ENCODE data around the gene RAB3GAP1. TPM values are rescaled to one million over a fixed set of nuclear protein-coding genes. Genes with fewer than 3 reads are reported as not detected.

RAB3GAP1 gene
- polyA plus RNA-seq, 1 donor (not counting 4 experiments of a cell fraction or from before 2014, with no cell fraction given): 41.6 TPM

DNA sequence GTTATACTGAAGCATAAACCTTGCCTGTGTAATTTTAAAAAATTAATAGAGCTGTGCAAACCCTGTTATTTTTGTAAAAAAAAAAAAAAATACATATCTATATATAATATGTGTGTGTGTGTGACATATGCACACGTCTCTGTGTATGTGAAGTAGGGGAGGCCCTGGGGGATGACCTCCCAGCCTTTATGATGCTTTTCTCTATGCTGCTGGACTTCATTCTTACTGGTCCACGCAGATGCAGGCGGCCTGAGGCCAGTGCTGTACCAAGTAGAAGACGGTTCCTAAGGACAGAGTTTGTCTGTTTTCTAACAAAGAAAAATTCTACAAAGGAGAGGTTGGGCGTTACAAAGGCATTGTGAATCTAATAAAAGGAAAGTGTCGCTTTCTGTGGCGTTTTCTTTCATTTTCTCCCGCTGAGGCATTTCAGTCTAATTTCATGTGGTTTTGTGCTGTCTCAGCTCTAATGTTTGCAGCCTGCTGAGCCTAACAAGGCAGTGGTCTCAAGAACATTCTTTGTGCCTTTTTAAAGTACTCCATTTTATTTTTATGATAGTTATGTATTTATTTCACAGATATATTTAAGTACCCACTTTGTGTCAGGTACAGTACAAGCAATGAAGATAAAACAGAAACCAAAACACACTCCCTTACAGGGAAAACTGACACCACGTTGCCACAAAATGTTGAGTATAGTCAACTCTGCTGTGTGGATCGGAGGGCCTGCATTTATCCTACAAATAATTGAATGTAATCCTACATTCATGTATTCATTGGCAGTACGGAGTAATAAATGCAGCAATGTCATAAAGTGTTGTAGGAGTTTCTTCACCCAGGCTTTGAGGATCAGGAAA, 118.0 kb downstream of the RAB3GAP1 start:
- H2AFZ ChIP-seq (ENCODE audit: control insufficient read depth, low read length): no peak overlapping the region
- no peaks in the 10 kb centered on the region for H3K9me1 ChIP-seq (ENCODE audit: control insufficient read depth, extremely low read depth, insufficient read depth, low read length)
- H3K9ac ChIP-seq (ENCODE audit: control insufficient read depth, extremely low read depth, insufficient read depth, low read length): no peak overlapping the region
- H3K36me3 ChIP-seq (ENCODE audit: control insufficient read depth in 2 of 2, extremely low read depth in 1 of 2, insufficient read depth in 2 of 2, low read length in 2 of 2): peaks cover 28 to 30% of the 10 kb centered on the region in 2 experiments
- no peak overlapping the region for H3K4me2 ChIP-seq (ENCODE audit: control insufficient read depth, extremely low read depth, insufficient read depth, low read depth, low read length)
- TF ChIP-seq EZH2 (IDR thresholded peaks at IDR 0.05; ENCODE audit: low read length): no peak
- TF ChIP-seq, protein P1, sequence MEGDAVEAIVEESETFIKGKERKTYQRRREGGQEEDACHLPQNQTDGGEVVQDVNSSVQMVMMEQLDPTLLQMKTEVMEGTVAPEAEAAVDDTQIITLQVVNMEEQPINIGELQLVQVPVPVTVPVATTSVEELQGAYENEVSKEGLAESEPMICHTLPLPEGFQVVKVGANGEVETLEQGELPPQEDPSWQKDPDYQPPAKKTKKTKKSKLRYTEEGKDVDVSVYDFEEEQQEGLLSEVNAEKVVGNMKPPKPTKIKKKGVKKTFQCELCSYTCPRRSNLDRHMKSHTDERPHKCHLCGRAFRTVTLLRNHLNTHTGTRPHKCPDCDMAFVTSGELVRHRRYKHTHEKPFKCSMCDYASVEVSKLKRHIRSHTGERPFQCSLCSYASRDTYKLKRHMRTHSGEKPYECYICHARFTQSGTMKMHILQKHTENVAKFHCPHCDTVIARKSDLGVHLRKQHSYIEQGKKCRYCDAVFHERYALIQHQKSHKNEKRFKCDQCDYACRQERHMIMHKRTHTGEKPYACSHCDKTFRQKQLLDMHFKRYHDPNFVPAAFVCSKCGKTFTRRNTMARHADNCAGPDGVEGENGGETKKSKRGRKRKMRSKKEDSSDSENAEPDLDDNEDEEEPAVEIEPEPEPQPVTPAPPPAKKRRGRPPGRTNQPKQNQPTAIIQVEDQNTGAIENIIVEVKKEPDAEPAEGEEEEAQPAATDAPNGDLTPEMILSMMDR (optimal IDR thresholded peaks at IDR 0.05 in 1 of 3, IDR thresholded peaks at IDR 0.05 in 1 of 3, conservative IDR thresholded peaks at IDR 0.05 in 1 of 3; ENCODE audit: extremely low read depth in 1 of 3, insufficient read depth in 2 of 3, low read length in 3 of 3): no peak
- DNase-seq (ENCODE audit: low read depth, low spot score) (no peak), FAIRE-seq (no peak)
- no peaks in the 10 kb centered on the region for H4K20me1 ChIP-seq (ENCODE audit: control insufficient read depth, extremely low read depth, insufficient read depth, low read length)
- H3K79me2 ChIP-seq (ENCODE audit: control insufficient read depth, insufficient read depth, low read length): no peaks in the 10 kb centered on the region
- dilution Hi-C loops (cut with MboI; ENCODE audit: extremely low pct_ligation_motif_present, low sequenced_read_pairs): no loop called here
- H3K4me3 ChIP-seq (ENCODE audit: control insufficient read depth in 2 of 3, extremely low read depth in 1 of 3, insufficient read depth in 2 of 3, low read depth in 1 of 3, low read length in 3 of 3): no peak overlapping the region
- H3K9me3 ChIP-seq (ENCODE audit: control insufficient read depth, low read depth, low read length): no peaks in the 10 kb centered on the region
- no peaks in the 10 kb centered on the region for H3K27me3 ChIP-seq (ENCODE audit: control insufficient read depth, extremely low read depth, insufficient read depth, low read length)
- no peaks in the 10 kb centered on the region for H3K4me1 ChIP-seq (ENCODE audit: control insufficient read depth, extremely low read depth, insufficient read depth, low read length)
- H3K27ac ChIP-seq (ENCODE audit: control insufficient read depth, insufficient read depth, low read length): no peak overlapping the region

DNA sequence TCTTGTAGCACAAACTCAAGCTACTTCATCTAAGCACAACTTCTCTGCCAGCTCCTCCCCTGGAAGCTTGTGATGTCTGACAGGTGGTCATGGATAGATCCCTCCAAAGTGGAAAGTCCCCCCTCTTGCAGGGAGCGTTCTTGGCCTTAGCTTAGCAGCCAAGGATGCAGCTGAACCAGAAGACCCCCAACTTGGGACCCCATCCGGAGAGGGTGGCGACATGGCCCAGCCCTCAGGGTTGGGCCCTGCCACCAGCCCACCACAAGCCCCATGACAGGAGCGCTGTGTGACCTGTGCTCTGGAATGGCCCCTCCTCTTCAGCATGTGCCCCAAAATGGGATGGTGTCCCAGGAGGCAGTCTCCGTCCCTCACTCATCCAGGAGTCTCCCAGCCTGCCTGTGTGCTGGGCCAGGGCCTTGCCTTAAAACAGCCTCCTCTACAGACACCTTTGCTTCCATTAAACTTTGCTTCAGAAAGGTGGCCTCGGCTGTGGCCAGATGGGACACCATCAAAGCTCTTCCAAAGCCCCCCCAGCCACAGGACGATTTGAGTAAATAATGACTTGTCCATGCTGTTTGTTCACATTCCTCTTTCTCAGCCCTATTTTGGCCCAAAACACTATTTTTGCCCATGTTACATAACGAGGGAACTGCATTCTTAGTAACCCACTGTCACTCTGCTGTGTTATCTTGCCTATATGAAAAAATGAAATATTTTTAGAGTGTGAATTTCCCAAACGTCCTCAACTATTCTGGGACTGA, 122.1 kb downstream of the RAB3GAP1 start:
- Histone ChIP-seq H2AFZ (ENCODE audit: control insufficient read depth, low read length) (no peak overlapping the region), H4K20me1 (ENCODE audit: control insufficient read depth, extremely low read depth, insufficient read depth, low read length) (no peaks in the 10 kb centered on the region), H3K4me3 (ENCODE audit: control insufficient read depth in 2 of 3, extremely low read depth in 1 of 3, insufficient read depth in 2 of 3, low read depth in 1 of 3, low read length in 3 of 3) (no peak overlapping the region), H3K9me1 (ENCODE audit: control insufficient read depth, extremely low read depth, insufficient read depth, low read length) (no peaks in the 10 kb centered on the region), H3K4me2 (ENCODE audit: control insufficient read depth, extremely low read depth, insufficient read depth, low read depth, low read length) (no peak overlapping the region), H3K27me3 (ENCODE audit: control insufficient read depth, extremely low read depth, insufficient read depth, low read length) (no peaks in the 10 kb centered on the region), H3K79me2 (ENCODE audit: control insufficient read depth, insufficient read depth, low read length) (no peaks in the 10 kb centered on the region), H3K27ac (ENCODE audit: control insufficient read depth, insufficient read depth, low read length) (no peak overlapping the region), H3K4me1 (ENCODE audit: control insufficient read depth, extremely low read depth, insufficient read depth, low read length) (no peaks in the 10 kb centered on the region), H3K36me3 (ENCODE audit: control insufficient read depth in 2 of 2, extremely low read depth in 1 of 2, insufficient read depth in 2 of 2, low read length in 2 of 2) (peaks cover 8 to 24% of the 10 kb centered on the region in 2 experiments), H3K9me3 (ENCODE audit: control insufficient read depth, low read depth, low read length) (no peaks in the 10 kb centered on the region), H3K9ac (ENCODE audit: control insufficient read depth, extremely low read depth, insufficient read depth, low read length) (no peak overlapping the region)
- TF ChIP-seq EZH2 (IDR thresholded peaks at IDR 0.05; ENCODE audit: low read length): no peak
- TF ChIP-seq, protein P1 (optimal IDR thresholded peaks at IDR 0.05 in 1 of 3, IDR thresholded peaks at IDR 0.05 in 1 of 3, conservative IDR thresholded peaks at IDR 0.05 in 1 of 3; ENCODE audit: extremely low read depth in 1 of 3, insufficient read depth in 2 of 3, low read length in 3 of 3): no peak
- dilution Hi-C loops (cut with MboI; ENCODE audit: extremely low pct_ligation_motif_present, low sequenced_read_pairs): no loop called here
- FAIRE-seq (no peak), DNase-seq (ENCODE audit: low read depth, low spot score) (no peak)

All from keratinocyte (primary cell).